HCT116 (cell line): ENCODE results near the gene TANGO6. TPM values are rescaled to one million over a fixed set of nuclear protein-coding genes. Genes with fewer than 3 reads are reported as not detected.

Experiments
- ATAC-seq: fragments of 200-7000 bp; cut with Tn5 transposase; 2 replicates; pipeline ENCODE4 v1.9.1; 2020; ENCODE audit warnings: mild to moderate bottlenecking, moderate library complexity
- BruUV-seq: library from RNA; stranded (reverse); fragments of 400-500 nt; replicated peaks from 2 replicates; lab custom pipeline; 2021; lab: Mats Ljungman, UMichigan
- CTCF ChIA-PET: fragments of 300-600 bp; sonication (Branson Sonifier 250); formaldehyde crosslinking; loops from one replicate; lab custom pipeline; 2021; ENCODE audit warnings: antibody characterized with exemption; lab: Charles Lee
- POLR2A ChIA-PET: fragments of 300-600, 350-600 bp; sonication (Branson Sonifier 250); formaldehyde crosslinking; loops from one replicate; lab custom pipeline; 2021; ENCODE audit warnings: antibody characterized with exemption; lab: Charles Lee
- RAD21 ChIA-PET, 2 experiments: fragments of 300-600 bp; sonication (Branson Sonifier 250); formaldehyde crosslinking; loops; one replicate each; lab custom pipeline; 2023; ENCODE audit warnings: low total read pairs in 2 of 2; ENCODE audit not compliant: uncharacterized antibody in 2 of 2, unreplicated experiment in 2 of 2, low non-redundant PET in 1 of 2; lab: Charles Lee
- DNase-seq: peaks from one replicate; pipeline ENCODE4 v3.0.0-alpha.2; 2010; ENCODE audit warnings: low read depth, low spot score
- H2AFZ ChIP-seq: fragments of 200-600 bp; shearing (Covaris generic), sonication (generic); 2 replicates; pipeline ENCODE4 v1.6.1; 2017; ENCODE audit warnings: low read depth, mixed run types, mixed read lengths, antibody characterized with exemption, low read length; ENCODE audit not compliant: poor library complexity, severe bottlenecking
- H3K27ac ChIP-seq: 2 replicates; pipeline ENCODE4 v1.5.1; 2012; ENCODE audit warnings: low read depth, low read length
- H3K27me3 ChIP-seq: fragments of 200-600 bp; sonication (generic); 2 replicates; pipeline ENCODE4 v1.6.1; 2016; ENCODE audit warnings: mixed run types, low read length, mixed read lengths; ENCODE audit not compliant: insufficient read depth
- H3K36me3 ChIP-seq, 2 experiments: fragments of 200-500 bp in 1 of 2; fragments of 200-600 bp in 1 of 2; sonication (Bioruptor generic) in 1 of 2; sonication (generic) in 1 of 2; 2 replicates each; pipeline versions ENCODE4 v1.5.1 to v1.6.1; 2014 to 2016; ENCODE audit warnings: low read length in 2 of 2, inconsistent platforms in 1 of 2, mixed read lengths in 1 of 2, mixed run types in 1 of 2; ENCODE audit not compliant: insufficient read depth in 2 of 2, control insufficient read depth in 1 of 2
- H3K4me1 ChIP-seq, 2 experiments: fragments of 200-600 bp in 1 of 2; sonication (generic) in 1 of 2; 2 replicates each; pipeline versions ENCODE4 v1.5.1 to v1.6.1; 2012 to 2017; ENCODE audit warnings: low read length in 2 of 2, inconsistent platforms in 1 of 2, mild to moderate bottlenecking in 1 of 2, mixed read lengths in 1 of 2, mixed run types in 1 of 2, moderate library complexity in 1 of 2; ENCODE audit not compliant: insufficient read depth in 2 of 2, control insufficient read depth in 1 of 2
- H3K4me2 ChIP-seq: fragments of 200-600 bp; sonication (generic); 2 replicates; pipeline ENCODE4 v1.6.1; 2017; ENCODE audit warnings: mixed run types, low read length, mixed read lengths
- H3K4me3 ChIP-seq, 2 experiments: fragments of 200-600 bp in 1 of 2; sonication (generic) in 1 of 2; replicated peaks in 1 of 2; 2 replicates each; pipeline ENCODE4 v1.5.1; 2011 to 2016; ENCODE audit warnings: low read length in 2 of 2, control low read depth in 1 of 2, low read depth in 1 of 2, mild to moderate bottlenecking in 1 of 2, mixed read lengths in 1 of 2, mixed run types in 1 of 2
- H3K79me2 ChIP-seq: fragments of 200-600 bp; sonication (generic); 2 replicates; pipeline ENCODE4 v1.6.1; 2017; ENCODE audit warnings: mild to moderate bottlenecking, mixed run types, low read length, moderate library complexity, mixed read lengths; ENCODE audit not compliant: insufficient read depth
- H3K9ac ChIP-seq: fragments of 200-600 bp; sonication (generic); 2 replicates; pipeline ENCODE4 v1.6.1; 2016; ENCODE audit warnings: low read length, mixed read lengths
- H3K9me2 ChIP-seq: fragments of 200-600 bp; sonication (generic), shearing (Covaris generic); 2 replicates; pipeline ENCODE4 v1.6.1; 2017; ENCODE audit warnings: mixed run types, mild to moderate bottlenecking, moderate library complexity; ENCODE audit not compliant: insufficient read depth
- H3K9me3 ChIP-seq, 2 experiments: fragments of 200-500 bp in 1 of 2; fragments of 200-600 bp in 1 of 2; sonication (Bioruptor generic) in 1 of 2; sonication (generic) in 1 of 2; 2 replicates each; pipeline ENCODE4 v1.6.1; 2014 to 2017; ENCODE audit warnings: low read length in 2 of 2, mixed read lengths in 2 of 2, inconsistent platforms in 1 of 2, low read depth in 1 of 2, mild to moderate bottlenecking in 1 of 2, mixed run types in 1 of 2, moderate library complexity in 1 of 2; ENCODE audit not compliant: control insufficient read depth in 1 of 2, insufficient read depth in 1 of 2
- H4K20me1 ChIP-seq: fragments of 200-600 bp; sonication (generic), shearing (Covaris generic); 2 replicates; pipeline ENCODE4 v1.6.1; 2017; ENCODE audit warnings: mixed run types, mild to moderate bottlenecking, moderate library complexity; ENCODE audit not compliant: insufficient read depth
- ATF3 ChIP-seq: IDR thresholded peaks from 2 replicates; pipeline ENCODE4 v1.6.1; 2012
- CBX3 ChIP-seq: IDR thresholded peaks from 2 replicates; pipeline ENCODE4 v1.6.1; 2012; ENCODE audit warnings: low read depth
- CEBPB ChIP-seq: IDR thresholded peaks from 2 replicates; pipeline ENCODE4 v1.6.1; 2012; ENCODE audit warnings: low read depth
- CTCF ChIP-seq, 3 experiments: fragments of 200-600 bp in 1 of 3; sonication (generic) in 1 of 3; IDR thresholded peaks in 2 of 3; conservative IDR thresholded peaks in 1 of 3; 2 replicates each; pipeline ENCODE4 v1.5.1; 2012 to 2017; ENCODE audit warnings: low read depth in 2 of 3, low read length in 2 of 3, antibody characterized with exemption in 1 of 3, borderline replicate concordance in 1 of 3, control low read depth in 1 of 3, mild to moderate bottlenecking in 1 of 3, mixed read lengths in 1 of 3, mixed run types in 1 of 3, moderate library complexity in 1 of 3; ENCODE audit not compliant: insufficient read depth in 1 of 3
- EGR1 ChIP-seq: IDR thresholded peaks from 2 replicates; pipeline ENCODE4 v1.6.1; 2012; ENCODE audit warnings: low read depth
- ELF1 ChIP-seq: IDR thresholded peaks from 2 replicates; pipeline ENCODE4 v1.6.1; 2012; ENCODE audit warnings: low read depth, borderline replicate concordance
- EZH2 ChIP-seq: fragments of 200-600 bp; sonication (generic); IDR thresholded peaks from 2 replicates; pipeline ENCODE4 v1.6.1; 2017; ENCODE audit warnings: antibody characterized with exemption, mixed run types
- EZH2phosphoT487 ChIP-seq: fragments of 200-600 bp; IDR thresholded peaks from 2 replicates; pipeline ENCODE4 v1.6.1; 2018; ENCODE audit warnings: antibody characterized with exemption, borderline replicate concordance
- FOSL1 ChIP-seq: IDR thresholded peaks from 2 replicates; pipeline ENCODE4 v1.6.1; 2012; ENCODE audit warnings: low read depth
- JUND ChIP-seq: IDR thresholded peaks from 2 replicates; pipeline ENCODE4 v1.6.1; 2012
- POLR2A ChIP-seq: IDR thresholded peaks from 2 replicates; pipeline ENCODE4 v1.7.0; 2011; ENCODE audit warnings: borderline replicate concordance; ENCODE audit not compliant: insufficient read depth, insufficient read length; ENCODE audit errors: extremely low read depth
- TCF7L2 ChIP-seq: IDR thresholded peaks from 2 replicates; pipeline ENCODE4 v1.7.0; 2011; ENCODE audit warnings: borderline replicate concordance, inconsistent platforms; ENCODE audit not compliant: insufficient read depth, insufficient read length; ENCODE audit errors: extremely low read depth
- ZBTB33 ChIP-seq: IDR thresholded peaks from 2 replicates; pipeline ENCODE4 v1.6.1; 2011; ENCODE audit warnings: mild to moderate bottlenecking, low read length, moderate library complexity; ENCODE audit not compliant: insufficient replicate concordance; ENCODE audit errors: extremely low read depth
- ZFX ChIP-seq: fragments of 450-650 bp; IDR thresholded peaks from 2 replicates; pipeline ENCODE4 v1.6.1; 2017
- ZNF274 ChIP-seq: fragments of 200-500 bp; sonication (Bioruptor generic); IDR thresholded peaks from 2 replicates; pipeline ENCODE4 v1.6.1; 2014; ENCODE audit warnings: mild to moderate bottlenecking, low read depth, low read length, inconsistent platforms
- intact Hi-C: fragments of 100-400 bp; cut with micrococcal nuclease; formaldehyde crosslinking; loops from 2 replicates; pipeline ENCODE4 v1.10.0; 2022
- total RNA-seq: library from RNA; stranded (reverse); gene quantifications from one replicate; pipeline ENCODE4 v1.2.1, GENCODE V29; 2021; ENCODE audit not compliant: unreplicated experiment

The TANGO6 gene
- total RNA-seq, 1 experiment from 2014 or later = 16.4 TPM

- TF ChIP-seq POLR2A (no peak), FOSL1 (peak; percentile 78), ZFX (peak; percentile 31; the same call in 1 of the 2 replicates), TCF7L2 (no peak), CBX3 (peak; percentile 81; the same call in 1 of the 2 replicates), JUND (peak; percentile 75), CTCF (IDR thresholded peaks at IDR 0.05 in 2 of 3, conservative IDR thresholded peaks at IDR 0.05 in 1 of 3; ENCODE audit: borderline replicate concordance in 1 of 3, insufficient read depth in 1 of 3, low read depth in 2 of 3, low read length in 2 of 3) (no peak)
Measured at GRCh38 chr16:69040144-69040909, 197.0 kb downstream of the TANGO6 start (continued).

- no peaks in the 10 kb centered on the region for H3K9me3 ChIP-seq
- POLR2A ChIA-PET = interaction anchor here (1.3 kb wide), 1 partner anchor 25 kb away, joined by 3 read pairs; no protein-coding TSS in a partner anchor
- no peaks in the 10 kb centered on the region for H3K9me2 ChIP-seq
- intact Hi-C loops = no loop called here
- no peak for DNase-seq
- H4K20me1 ChIP-seq = no peaks in the 10 kb centered on the region
- peaks cover 42 to 65% of the 10 kb centered on the region in 2 experiments for H3K4me1 ChIP-seq
- H3K36me3 ChIP-seq = no peaks in the 10 kb centered on the region
- CTCF ChIA-PET = no interaction called here
- H3K4me3 ChIP-seq = no peak overlapping the region
- ATAC-seq = no peak
- RAD21 ChIA-PET = interaction anchor here in 1 of 2 experiments (0.6 kb wide), 1 partner anchor 1723 kb away, joined by 3 read pairs; no protein-coding TSS in a partner anchor
- peak overlapping the region; percentile 20; the same call in 1 of the 2 replicates for H3K9ac ChIP-seq
- BruUV-seq = no TSS peak
- no peaks in the 10 kb centered on the region for H3K27me3 ChIP-seq
- H3K4me2 ChIP-seq = peak overlapping the region; percentile 72
- 0 out of 2 replicates have a peak overlapping the region, but pooled peaks have one; percentile 15 for H3K27ac ChIP-seq
- no peaks in the 10 kb centered on the region for H3K79me2 ChIP-seq
- TF ChIP-seq ZBTB33 = no peak
- no peak for TF ChIP-seq CBX3
- no peak for TF ChIP-seq EZH2
- TF ChIP-seq EGR1 = no peak
- no peak for TF ChIP-seq EZH2phosphoT487
- TF ChIP-seq ATF3 = no peak
- no peak for TF ChIP-seq CEBPB
- TF ChIP-seq ELF1 = no peak
- TF ChIP-seq ZNF274 = no peak
- no peak for TF ChIP-seq POLR2A
- no peak for TF ChIP-seq JUND
- H2AFZ ChIP-seq = no peak overlapping the region
Measured at GRCh38 chr16:69048328-69049120, 205.2 kb downstream of the TANGO6 start.
